ENCODE measurements around the gene PRKCB. TPM values are rescaled to one million over a fixed set of nuclear protein-coding genes. Genes with fewer than 3 reads are reported as not detected.
"Not testable (repeated sequence)": the region's sequence is repeated elsewhere in the genome, so short reads cannot be mapped to it uniquely, and the experiment has no call there.

Gene PRKCB
- polyA plus RNA-seq, 1 experiment, result not detected

DNA sequence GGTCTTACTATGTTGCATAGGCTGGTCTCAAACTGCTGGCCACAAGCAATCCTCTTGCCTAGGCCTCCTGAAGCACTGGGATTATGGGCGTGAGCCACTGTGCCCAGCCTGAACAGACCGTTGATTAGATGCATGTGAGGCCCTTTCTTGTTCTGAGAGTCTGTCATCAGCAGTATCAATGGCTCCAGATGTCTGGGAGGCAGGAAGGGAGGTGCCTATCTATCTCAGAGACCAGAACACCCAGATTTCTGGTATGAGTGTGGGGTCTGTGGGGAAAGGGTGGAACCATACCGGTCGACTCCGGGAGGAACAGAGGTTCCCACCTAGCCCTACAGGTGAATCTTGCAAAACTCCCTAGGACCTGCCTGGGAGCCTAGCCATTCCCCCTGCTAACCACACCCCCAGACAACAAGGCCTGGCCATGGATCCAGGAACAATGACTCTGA is 71.7 kb downstream of the PRKCB start:
- ChIA-PET POLR2A (interaction anchor here (0.5 kb wide), 1 partner anchor 502 kb away, joined by 5 read pairs; no protein-coding TSS in a partner anchor), CTCF (no interaction called here)
- TF ChIP-seq, protein P1, sequence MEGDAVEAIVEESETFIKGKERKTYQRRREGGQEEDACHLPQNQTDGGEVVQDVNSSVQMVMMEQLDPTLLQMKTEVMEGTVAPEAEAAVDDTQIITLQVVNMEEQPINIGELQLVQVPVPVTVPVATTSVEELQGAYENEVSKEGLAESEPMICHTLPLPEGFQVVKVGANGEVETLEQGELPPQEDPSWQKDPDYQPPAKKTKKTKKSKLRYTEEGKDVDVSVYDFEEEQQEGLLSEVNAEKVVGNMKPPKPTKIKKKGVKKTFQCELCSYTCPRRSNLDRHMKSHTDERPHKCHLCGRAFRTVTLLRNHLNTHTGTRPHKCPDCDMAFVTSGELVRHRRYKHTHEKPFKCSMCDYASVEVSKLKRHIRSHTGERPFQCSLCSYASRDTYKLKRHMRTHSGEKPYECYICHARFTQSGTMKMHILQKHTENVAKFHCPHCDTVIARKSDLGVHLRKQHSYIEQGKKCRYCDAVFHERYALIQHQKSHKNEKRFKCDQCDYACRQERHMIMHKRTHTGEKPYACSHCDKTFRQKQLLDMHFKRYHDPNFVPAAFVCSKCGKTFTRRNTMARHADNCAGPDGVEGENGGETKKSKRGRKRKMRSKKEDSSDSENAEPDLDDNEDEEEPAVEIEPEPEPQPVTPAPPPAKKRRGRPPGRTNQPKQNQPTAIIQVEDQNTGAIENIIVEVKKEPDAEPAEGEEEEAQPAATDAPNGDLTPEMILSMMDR (IDR thresholded peaks at IDR 0.05; ENCODE audit: low read depth, low read length), result no peak
- Histone ChIP-seq H3K27me3 (ENCODE audit: control insufficient read depth, insufficient read depth, low read length) (no peaks in the 10 kb centered on the region), H3K4me3 (ENCODE audit: low read depth, low read length) (no peak overlapping the region), H3K27ac (ENCODE audit: low read depth, low read length) (no peak overlapping the region), H3K9me3 (ENCODE audit: control insufficient read depth, insufficient read depth, low read length) (no peaks in the 10 kb centered on the region)
- DNase-seq (ENCODE audit: low read depth, low spot score), result no peak

DNA sequence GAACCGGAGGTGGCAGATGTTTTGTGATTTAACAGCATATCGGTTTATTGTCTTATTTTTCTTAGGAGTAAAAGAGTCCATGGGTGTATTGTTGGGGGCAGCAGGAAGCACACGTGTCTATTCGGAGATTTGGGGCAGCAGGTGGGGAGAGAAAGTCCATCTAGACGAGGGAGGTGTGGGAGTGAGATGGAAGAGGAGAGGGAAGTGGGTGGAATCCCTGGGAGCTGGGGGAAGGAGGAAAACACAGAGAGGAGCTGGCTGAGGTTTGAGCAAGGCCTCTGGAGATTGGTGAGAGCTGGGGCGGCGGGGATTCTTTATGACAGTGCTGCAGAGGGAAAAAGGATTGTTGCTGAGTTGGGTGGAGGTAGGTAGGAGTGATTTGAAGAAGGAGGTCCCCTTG is 72.1 kb downstream of the PRKCB start:
- H3K27ac ChIP-seq (ENCODE audit: low read depth, low read length), result peak overlapping the region; percentile 11
- ChIA-PET CTCF (no interaction called here), POLR2A (interaction anchor here (0.5 kb wide), 1 partner anchor 502 kb away, joined by 5 read pairs; no protein-coding TSS in a partner anchor)
- TF ChIP-seq, protein P1 (IDR thresholded peaks at IDR 0.05; ENCODE audit: low read depth, low read length), result no peak
- DNase-seq (ENCODE audit: low read depth, low spot score), result no peak
- H3K4me3 ChIP-seq (ENCODE audit: low read depth, low read length), result no peak overlapping the region
- no peaks in the 10 kb centered on the region for H3K9me3 ChIP-seq (ENCODE audit: control insufficient read depth, insufficient read depth, low read length)
- H3K27me3 ChIP-seq (ENCODE audit: control insufficient read depth, insufficient read depth, low read length), result no peaks in the 10 kb centered on the region

DNA sequence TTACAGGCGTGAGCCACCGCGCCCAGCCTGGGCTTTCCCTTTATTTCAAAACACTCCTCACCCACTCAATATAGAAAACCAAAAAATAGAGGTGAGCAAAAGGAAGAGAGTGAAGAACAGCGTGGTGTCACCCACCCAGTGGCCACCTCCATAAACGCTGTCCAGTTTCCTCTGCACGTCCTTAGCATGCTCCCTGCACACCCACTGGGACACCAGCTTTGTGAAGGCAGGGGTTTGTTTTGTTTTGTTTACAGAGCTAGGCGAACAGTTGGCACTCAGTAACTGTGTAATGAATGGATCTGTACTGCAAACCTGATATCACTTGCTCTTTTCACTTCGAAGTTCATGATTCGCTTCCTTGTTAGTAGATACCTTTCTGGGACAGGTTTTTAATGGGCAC is 73.0 kb downstream of the PRKCB start:
- no peak overlapping the region for H3K4me3 ChIP-seq (ENCODE audit: low read depth, low read length)
- no peaks in the 10 kb centered on the region for H3K27me3 ChIP-seq (ENCODE audit: control insufficient read depth, insufficient read depth, low read length)
- DNase-seq (ENCODE audit: low read depth, low spot score), result no peak
- H3K27ac ChIP-seq (ENCODE audit: low read depth, low read length), result no peak overlapping the region
- ChIA-PET POLR2A (no interaction called here), CTCF (no interaction called here)
- H3K9me3 ChIP-seq (ENCODE audit: control insufficient read depth, insufficient read depth, low read length), result no peaks in the 10 kb centered on the region
- TF ChIP-seq, protein P1 (IDR thresholded peaks at IDR 0.05; ENCODE audit: low read depth, low read length), result no peak

DNA sequence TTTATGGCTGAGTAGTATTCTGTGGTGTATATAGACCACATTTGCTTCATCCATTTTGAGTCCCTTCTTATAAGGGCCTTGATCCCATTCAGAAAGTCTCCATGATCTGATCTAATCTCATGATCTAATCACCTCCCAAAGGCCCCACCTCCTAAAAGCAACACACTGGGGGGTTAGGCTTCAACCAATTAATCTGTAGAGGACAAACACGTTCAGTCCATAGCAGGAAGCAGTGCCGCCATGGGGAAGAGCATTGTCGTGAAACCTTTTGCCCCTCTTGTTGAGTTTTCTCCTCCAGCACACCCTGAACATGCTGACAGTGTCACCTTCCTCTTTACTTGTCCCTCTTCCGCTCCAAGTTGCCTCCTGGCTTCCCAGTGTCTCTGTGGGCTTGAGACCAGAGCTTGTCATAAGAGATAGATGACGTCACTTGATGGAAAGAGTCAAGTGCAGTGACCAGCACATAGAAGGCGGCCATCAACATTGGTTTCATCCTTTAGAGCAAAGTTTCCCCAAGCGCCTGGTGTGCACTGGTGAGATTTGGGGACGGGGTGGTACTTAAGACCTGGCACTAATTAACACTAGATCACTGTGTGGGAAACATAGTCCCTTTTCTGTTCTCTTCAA is 74.1 kb downstream of the PRKCB start:
- H3K27ac ChIP-seq (ENCODE audit: low read depth, low read length), result no peak overlapping the region
- no peaks in the 10 kb centered on the region for H3K9me3 ChIP-seq (ENCODE audit: control insufficient read depth, insufficient read depth, low read length)
- TF ChIP-seq, protein P1 (IDR thresholded peaks at IDR 0.05; ENCODE audit: low read depth, low read length), result no peak
- POLR2A ChIA-PET, result no interaction called here
- CTCF ChIA-PET, result no interaction called here
- no peaks in the 10 kb centered on the region for H3K27me3 ChIP-seq (ENCODE audit: control insufficient read depth, insufficient read depth, low read length)
- no peak overlapping the region for H3K4me3 ChIP-seq (ENCODE audit: low read depth, low read length)
- DNase-seq (ENCODE audit: low read depth, low spot score), result no peak

DNA sequence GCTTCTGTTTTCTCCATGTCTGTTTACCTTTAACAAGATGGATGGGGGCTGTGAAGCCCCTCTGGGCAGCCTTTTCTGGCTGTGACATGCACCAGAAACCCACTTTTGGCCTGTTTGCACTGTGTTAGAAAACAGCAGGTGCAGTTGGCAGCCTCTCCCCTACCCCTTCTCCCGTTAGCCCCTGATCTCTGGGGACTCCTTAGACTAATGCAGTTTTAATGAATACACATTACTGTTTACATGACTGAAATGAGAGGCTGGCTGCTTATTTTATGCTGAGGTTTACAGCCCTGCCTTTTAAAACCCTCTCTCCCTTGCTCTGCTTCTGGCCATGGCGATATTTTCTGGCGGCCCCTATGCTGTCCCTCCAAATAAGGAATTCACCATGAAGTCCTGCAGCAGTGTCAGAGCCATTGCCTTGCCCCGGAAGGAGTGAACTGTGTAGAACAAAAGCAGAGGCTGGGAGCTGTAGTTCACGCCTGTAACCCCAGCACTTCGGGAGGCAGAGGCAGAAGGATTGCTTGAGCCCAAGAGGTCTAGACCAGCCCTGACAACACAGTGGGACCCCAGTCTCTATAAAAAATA is 79.3 kb downstream of the PRKCB start:
- ChIA-PET CTCF (no interaction called here), POLR2A (no interaction called here)
- TF ChIP-seq, protein P1 (IDR thresholded peaks at IDR 0.05; ENCODE audit: low read depth, low read length), result no peak
- H3K4me3 ChIP-seq (ENCODE audit: low read depth, low read length), result no peak overlapping the region
- H3K27ac ChIP-seq (ENCODE audit: low read depth, low read length), result no peak overlapping the region
- no peak for DNase-seq (ENCODE audit: low read depth, low spot score)
- no peaks in the 10 kb centered on the region for H3K27me3 ChIP-seq (ENCODE audit: control insufficient read depth, insufficient read depth, low read length)
- H3K9me3 ChIP-seq (ENCODE audit: control insufficient read depth, insufficient read depth, low read length), result no peaks in the 10 kb centered on the region

DNA sequence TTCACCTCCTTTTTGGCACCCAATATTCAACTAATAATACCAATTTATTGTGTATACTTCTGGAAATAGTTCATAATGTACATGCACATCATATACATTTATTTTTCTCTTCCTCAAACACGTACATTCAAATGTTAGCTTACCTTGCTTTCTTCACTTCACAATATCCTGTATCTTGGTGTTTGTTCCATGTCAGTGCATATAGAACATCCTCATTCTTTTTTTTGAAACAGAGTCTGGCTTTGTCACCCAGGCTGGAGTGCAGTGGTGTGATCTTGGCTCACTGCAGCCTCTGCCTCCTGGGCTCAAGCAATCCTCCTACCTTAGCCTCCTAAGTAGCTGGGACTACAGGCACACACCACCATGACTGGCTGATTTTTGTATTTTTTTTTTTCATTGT is 80.8 kb downstream of the PRKCB start:
- H3K27me3 ChIP-seq (ENCODE audit: control insufficient read depth, insufficient read depth, low read length); CTCF ChIA-PET; DNase-seq (ENCODE audit: low read depth, low spot score); H3K9me3 ChIP-seq (ENCODE audit: control insufficient read depth, insufficient read depth, low read length); H3K27ac ChIP-seq (ENCODE audit: low read depth, low read length); H3K4me3 ChIP-seq (ENCODE audit: low read depth, low read length); POLR2A ChIA-PET: not testable (repeated sequence)

All from AG04450 (cell line).